Measurements from ENCODE around the gene SPAG16.

SPAG16 gene

DNA sequence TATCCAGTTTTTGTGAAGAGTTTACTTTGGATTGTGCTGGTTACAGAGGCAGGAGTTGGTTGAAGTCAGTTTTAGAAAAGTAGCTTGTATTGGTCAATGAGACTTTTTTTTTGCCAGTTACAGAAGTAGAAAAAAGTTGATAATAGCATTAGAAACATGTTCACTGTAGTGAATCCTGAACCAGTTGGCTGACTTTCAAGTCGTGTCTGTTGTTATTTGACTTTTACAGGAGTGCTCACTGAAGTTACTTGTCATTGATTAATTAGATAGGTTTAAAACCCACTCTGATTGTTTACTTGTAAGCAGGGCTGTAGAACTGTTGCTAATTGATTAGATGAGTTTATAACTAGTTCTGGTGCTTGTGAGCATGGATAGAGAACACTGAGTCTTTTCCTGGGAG is 814.5 kb downstream of the SPAG16 start:
- Mint-ChIP-seq H3K4me1 (no peaks in the 10 kb centered on the region), H3K4me3 (no peak overlapping the region), H3K9me3 (peaks cover 3% of the 10 kb centered on the region), H3K27me3 (no peaks in the 10 kb centered on the region), H3K36me3 (no peaks in the 10 kb centered on the region), H3K27ac (no peak overlapping the region)

DNA sequence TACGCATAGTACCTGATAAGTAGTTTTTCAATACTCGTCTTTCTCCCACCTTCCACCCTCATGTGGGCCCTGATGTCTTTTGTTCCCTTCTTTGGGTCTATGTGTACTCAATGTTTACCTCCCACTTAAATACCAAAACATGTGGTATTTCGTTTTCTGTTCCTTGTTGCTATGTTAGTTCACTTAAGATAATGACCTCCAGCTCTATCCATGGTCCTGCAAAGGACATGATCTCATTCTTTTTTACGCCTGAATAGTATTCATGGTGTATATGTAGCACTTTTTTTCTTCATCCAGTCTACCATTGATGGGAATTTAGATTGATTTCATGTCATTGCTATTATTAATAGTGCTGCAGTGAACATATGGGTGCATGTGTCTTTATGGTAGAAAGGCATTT is 816.2 kb downstream of the SPAG16 start:
- H3K27me3 Mint-ChIP-seq, result no peaks in the 10 kb centered on the region
- H3K4me1 Mint-ChIP-seq, result no peaks in the 10 kb centered on the region
- H3K36me3 Mint-ChIP-seq, result no peaks in the 10 kb centered on the region
- H3K27ac Mint-ChIP-seq, result no peak overlapping the region
- peaks cover 3% of the 10 kb centered on the region for H3K9me3 Mint-ChIP-seq
- no peak overlapping the region for H3K4me3 Mint-ChIP-seq

DNA sequence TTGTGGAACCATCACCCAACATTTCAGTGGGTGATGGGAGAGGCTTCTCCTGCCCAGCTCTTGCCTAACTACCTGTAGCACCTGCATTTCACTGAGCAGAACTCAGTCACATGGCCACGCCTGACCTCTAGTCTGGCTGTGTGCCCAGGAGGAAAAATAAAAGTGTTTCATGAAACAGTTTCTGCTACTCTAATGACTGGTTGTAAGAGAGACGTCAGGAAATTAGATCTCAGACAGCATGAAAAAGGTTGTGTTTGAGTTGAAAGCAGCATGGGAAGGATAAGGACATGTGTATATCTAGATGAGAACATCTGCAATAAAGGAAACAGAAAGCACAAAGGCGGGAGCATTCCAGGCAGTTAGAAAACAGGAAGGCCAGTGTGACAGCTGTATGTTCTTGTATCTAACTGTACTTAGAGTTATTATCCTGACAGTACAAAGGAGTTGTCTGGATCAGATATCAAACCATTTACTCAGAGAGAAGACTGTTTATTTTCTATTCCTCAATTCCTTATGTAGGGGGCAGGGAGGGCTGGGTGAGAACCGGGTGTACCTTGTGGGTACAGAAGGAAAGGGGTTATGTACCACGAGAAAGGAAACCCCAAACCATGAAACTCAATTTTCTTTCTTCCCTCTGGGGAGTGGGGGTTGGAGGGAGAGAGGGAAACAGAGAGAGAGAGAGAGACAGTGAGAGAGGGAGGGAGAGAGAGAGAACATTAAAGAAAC is 819.2 kb downstream of the SPAG16 start:
- H3K27me3 Mint-ChIP-seq, result no peaks in the 10 kb centered on the region
- no peak overlapping the region for H3K27ac Mint-ChIP-seq
- H3K4me1 Mint-ChIP-seq, result no peaks in the 10 kb centered on the region
- no peaks in the 10 kb centered on the region for H3K36me3 Mint-ChIP-seq
- H3K4me3 Mint-ChIP-seq, result no peak overlapping the region
- peaks cover 3% of the 10 kb centered on the region for H3K9me3 Mint-ChIP-seq

DNA sequence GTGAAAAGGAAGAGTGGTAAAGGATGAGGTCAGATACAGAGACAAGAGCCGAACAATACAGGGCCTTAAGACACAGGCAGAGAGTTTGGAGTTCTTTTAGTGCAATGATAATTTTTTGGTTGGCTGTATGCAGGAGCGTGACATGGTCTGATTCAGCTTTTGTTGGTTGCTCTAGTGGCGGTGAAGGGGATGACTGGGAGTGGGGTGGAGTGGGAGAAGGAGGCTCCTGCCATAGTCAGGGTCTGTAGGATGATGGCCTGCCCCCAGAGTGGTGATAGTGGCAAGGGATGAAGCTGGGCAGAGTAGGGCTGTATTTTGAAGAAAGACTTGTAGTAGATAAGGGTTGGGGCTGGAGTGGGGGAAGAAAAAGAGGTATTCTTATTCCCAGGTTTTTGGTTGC is 820.0 kb downstream of the SPAG16 start:
- H3K27ac Mint-ChIP-seq, result no peak overlapping the region
- H3K27me3 Mint-ChIP-seq, result no peaks in the 10 kb centered on the region
- no peaks in the 10 kb centered on the region for H3K4me1 Mint-ChIP-seq
- H3K36me3 Mint-ChIP-seq, result no peaks in the 10 kb centered on the region
- H3K9me3 Mint-ChIP-seq, result peaks cover 3% of the 10 kb centered on the region
- no peak overlapping the region for H3K4me3 Mint-ChIP-seq

DNA sequence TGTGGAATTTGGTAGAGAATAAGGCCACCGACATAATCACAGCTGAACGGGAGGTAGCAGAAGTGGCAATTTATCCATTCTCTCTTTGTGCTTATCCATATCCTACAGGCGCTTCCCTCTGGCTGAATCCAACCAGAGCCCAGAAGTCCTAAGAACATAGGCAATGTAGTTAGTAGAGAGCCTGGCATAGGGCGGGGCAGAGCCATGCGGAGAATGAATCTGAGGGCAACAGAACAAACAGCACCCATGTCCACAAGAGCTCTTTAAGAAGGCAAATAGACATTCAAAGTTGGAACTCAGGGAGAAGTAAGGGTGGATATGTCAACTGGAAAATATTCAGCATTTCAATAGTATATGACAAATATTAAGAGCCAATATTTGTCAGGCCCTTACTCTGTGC is 820.7 kb downstream of the SPAG16 start:
- Mint-ChIP-seq H3K4me1 (no peaks in the 10 kb centered on the region), H3K27me3 (no peaks in the 10 kb centered on the region), H3K9me3 (peaks cover 3% of the 10 kb centered on the region), H3K27ac (no peak overlapping the region), H3K4me3 (no peak overlapping the region), H3K36me3 (no peaks in the 10 kb centered on the region)

DNA sequence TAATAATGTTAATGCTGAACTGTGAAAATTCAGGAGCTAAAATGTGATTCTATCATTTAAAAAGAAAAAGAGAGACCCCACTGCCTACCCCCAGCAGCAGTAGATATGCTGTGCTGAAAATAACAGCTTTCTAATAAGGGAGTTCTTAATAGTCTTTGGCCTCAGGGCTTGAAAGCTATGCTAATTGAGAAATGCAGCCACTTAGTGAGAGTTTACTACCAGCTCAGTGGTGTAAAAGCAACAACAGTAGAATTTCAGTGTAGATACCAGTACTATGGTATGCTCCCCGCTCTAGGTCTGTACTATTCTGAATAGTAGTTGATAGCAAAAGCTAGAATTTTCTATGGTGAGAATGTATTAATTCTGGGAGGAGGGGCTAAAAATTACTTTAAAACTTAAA is 823.5 kb downstream of the SPAG16 start:
- Mint-ChIP-seq H3K4me1 (no peaks in the 10 kb centered on the region), H3K27ac (no peak overlapping the region), H3K27me3 (no peaks in the 10 kb centered on the region), H3K4me3 (no peak overlapping the region), H3K9me3 (peaks cover 8% of the 10 kb centered on the region), H3K36me3 (no peaks in the 10 kb centered on the region)

DNA sequence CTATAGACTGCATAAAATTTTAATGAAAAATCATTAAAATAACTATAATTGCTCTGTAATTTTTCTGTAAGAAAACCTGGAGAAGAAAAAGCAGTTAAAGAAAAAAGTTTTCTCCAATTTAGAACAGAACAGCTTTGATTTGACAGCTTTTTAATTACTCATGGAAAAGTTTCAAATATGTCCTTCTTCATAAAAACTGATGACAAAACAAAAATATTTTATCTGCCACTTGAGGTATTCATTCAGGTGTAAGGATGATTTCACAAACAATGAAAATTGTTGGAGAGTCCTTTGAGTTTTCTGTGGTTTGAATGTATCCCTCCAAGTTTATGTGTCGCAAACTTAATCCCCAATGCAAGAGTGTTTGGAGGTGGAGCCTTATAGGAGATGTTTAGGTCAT is 824.3 kb downstream of the SPAG16 start:
- H3K4me1 Mint-ChIP-seq, result no peaks in the 10 kb centered on the region
- H3K9me3 Mint-ChIP-seq, result peaks cover 8% of the 10 kb centered on the region
- H3K36me3 Mint-ChIP-seq, result no peaks in the 10 kb centered on the region
- H3K27ac Mint-ChIP-seq, result no peak overlapping the region
- no peak overlapping the region for H3K4me3 Mint-ChIP-seq
- H3K27me3 Mint-ChIP-seq, result no peaks in the 10 kb centered on the region

DNA sequence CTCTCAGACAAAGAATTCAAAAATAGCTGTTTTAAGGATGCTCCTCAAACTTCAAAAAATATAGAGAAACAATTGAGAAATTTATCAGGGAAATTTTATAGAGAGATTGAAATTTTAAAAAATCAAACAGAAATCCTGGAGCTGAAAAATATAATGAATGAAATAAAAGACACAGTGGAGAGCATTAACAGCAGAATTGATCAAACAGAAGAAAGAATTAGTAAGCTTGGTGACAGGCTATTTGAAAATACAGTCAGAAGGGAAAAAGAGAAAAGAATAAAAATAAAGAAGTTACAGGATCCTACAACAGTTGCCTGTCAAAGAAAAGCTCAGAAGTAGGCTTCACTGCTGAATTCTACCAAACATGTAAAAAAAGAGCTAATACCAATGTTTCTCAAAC is 832.8 kb downstream of the SPAG16 start:
- Mint-ChIP-seq H3K4me3 (no peak overlapping the region), H3K4me1 (no peaks in the 10 kb centered on the region), H3K27me3 (no peaks in the 10 kb centered on the region), H3K9me3 (peaks cover 16% of the 10 kb centered on the region), H3K36me3 (no peaks in the 10 kb centered on the region), H3K27ac (no peak overlapping the region)

DNA sequence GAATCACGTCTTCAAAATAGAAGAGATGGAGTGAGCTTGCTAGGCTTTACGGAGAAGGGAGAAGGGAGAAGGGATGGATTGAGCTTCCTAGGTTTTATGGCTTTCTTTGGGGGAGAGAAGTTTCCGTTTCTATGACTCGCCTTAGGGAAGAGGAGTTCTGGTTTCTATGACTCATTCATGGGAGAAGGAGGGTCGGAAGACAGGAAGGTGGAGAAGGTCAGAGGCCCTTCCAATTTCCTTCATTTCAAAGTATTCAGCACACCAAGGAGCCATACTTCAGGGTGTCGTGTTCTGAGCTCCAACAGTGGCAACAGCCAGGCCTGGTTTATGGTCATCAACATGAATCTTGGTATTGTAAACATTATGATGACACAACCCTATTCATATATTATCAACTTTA is 841.9 kb downstream of the SPAG16 start:
- Mint-ChIP-seq H3K4me3 (no peak overlapping the region), H3K27ac (no peak overlapping the region), H3K4me1 (no peaks in the 10 kb centered on the region), H3K36me3 (no peaks in the 10 kb centered on the region), H3K9me3 (no peaks in the 10 kb centered on the region), H3K27me3 (no peaks in the 10 kb centered on the region)

DNA sequence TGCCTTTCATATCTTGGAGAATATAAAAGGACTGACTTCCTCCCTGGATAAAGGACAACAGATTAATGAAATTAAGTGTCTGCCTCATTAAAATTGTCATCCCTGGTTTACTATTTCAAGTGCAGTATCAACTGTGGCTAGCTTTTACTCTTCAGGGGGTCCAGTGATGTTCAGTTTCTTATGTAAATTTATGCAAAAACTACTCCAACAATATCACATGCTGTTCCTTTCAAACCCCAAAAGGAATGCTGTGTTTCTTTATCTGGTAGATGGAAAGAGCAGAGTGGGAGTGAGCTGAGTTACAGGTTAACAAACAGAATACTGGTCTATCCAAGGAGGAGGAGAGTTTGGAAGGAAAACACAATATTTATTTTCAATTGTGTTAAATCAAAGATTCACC is 842.9 kb downstream of the SPAG16 start:
- H3K36me3 Mint-ChIP-seq, result no peaks in the 10 kb centered on the region
- no peak overlapping the region for H3K27ac Mint-ChIP-seq
- no peaks in the 10 kb centered on the region for H3K4me1 Mint-ChIP-seq
- H3K4me3 Mint-ChIP-seq, result no peak overlapping the region
- H3K9me3 Mint-ChIP-seq, result no peaks in the 10 kb centered on the region
- H3K27me3 Mint-ChIP-seq, result no peaks in the 10 kb centered on the region

DNA sequence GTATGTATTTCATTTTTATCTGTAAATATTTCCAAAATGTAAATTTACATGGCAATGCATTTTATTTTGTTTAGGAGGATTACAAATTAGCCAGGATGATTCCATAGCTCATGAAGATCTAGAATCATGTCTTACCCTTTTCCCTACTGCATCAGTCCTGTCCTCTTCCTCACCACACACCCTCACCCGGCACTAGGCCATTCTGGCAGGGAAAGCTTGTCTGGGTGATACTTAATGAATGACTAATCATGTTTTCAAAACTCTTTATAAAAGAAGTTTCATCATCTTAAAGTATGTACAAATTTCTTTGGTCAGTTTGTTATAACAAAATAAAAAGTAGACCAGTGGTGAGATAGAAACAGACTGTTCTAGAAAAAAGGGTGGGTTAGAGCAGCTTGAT is 843.3 kb downstream of the SPAG16 start:
- Mint-ChIP-seq H3K27me3 (no peaks in the 10 kb centered on the region), H3K4me1 (no peaks in the 10 kb centered on the region)

DNA sequence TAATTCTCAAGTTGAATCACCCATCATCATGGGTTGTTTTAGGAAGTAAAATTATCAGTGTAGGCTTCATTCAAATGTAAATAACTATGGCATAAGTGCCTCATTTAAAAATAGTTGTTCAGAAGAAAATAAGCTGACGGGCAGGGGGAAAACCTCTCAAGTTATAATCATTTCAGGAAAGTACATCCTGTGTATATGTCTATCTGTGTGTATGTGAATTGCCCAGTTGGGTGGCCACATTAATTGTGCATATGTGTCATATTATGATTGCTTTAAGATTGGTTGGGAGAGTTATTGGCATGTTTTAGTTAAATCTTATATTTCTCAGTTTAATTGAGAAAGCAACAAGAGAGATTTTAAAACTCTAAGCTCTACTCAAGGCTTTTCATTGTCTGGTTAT is 843.8 kb downstream of the SPAG16 start:
- no peaks in the 10 kb centered on the region for H3K4me1 Mint-ChIP-seq
- no peaks in the 10 kb centered on the region for H3K27me3 Mint-ChIP-seq
- no peak overlapping the region for H3K27ac Mint-ChIP-seq
- no peaks in the 10 kb centered on the region for H3K36me3 Mint-ChIP-seq
- no peak overlapping the region for H3K4me3 Mint-ChIP-seq
- peaks cover 4% of the 10 kb centered on the region for H3K9me3 Mint-ChIP-seq

More for the DNA sequence above, 843.3 kb downstream of the SPAG16 start:
- H3K9me3 Mint-ChIP-seq, result peaks cover 4% of the 10 kb centered on the region
- H3K4me3 Mint-ChIP-seq, result no peak overlapping the region
- no peaks in the 10 kb centered on the region for H3K36me3 Mint-ChIP-seq
- no peak overlapping the region for H3K27ac Mint-ChIP-seq

DNA sequence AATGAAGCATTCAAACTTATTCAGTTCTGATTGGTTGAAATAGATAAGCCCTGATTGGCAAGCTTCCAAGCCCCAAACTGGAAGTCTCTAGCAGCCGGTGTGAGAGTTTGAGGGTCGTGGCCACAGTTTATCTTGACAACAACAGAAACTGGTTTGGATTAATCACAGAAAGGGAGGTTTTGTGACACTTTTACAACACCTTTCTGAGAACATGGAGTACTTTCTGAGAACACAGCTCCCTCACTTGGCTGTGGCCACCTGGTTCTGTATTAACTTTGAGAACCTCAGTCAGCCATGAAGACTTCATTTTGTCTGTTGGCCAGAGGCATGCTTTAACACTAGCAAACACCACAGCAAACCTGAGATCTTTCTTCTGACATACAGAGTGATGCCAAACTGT is 845.9 kb downstream of the SPAG16 start:
- Mint-ChIP-seq H3K36me3 (no peaks in the 10 kb centered on the region), H3K9me3 (peaks cover 4% of the 10 kb centered on the region), H3K4me3 (no peak overlapping the region), H3K27ac (no peak overlapping the region), H3K4me1 (no peaks in the 10 kb centered on the region), H3K27me3 (no peaks in the 10 kb centered on the region)

DNA sequence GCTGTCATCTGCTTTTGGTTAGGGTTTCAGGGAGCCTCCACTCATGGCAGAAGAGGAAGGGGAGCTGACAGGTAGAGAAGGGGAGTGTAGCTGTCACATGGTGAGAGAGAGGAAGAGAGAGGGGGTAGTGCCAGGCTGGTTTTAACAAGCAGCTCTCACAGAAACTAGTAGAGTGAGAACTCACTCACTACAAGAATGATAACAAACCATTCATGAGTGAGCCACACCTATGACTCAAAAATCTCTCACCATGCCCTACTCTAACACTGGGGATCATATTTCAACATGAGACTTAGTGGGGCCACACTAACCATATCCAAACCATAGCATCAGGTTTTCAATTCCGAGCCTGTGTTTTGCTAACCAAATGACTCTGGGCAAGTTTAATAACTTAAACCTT is 851.7 kb downstream of the SPAG16 start:
- Mint-ChIP-seq H3K9me3 (peaks cover 4% of the 10 kb centered on the region), H3K27me3 (no peaks in the 10 kb centered on the region), H3K27ac (no peak overlapping the region), H3K4me3 (no peak overlapping the region), H3K4me1 (no peaks in the 10 kb centered on the region), H3K36me3 (no peaks in the 10 kb centered on the region)

DNA sequence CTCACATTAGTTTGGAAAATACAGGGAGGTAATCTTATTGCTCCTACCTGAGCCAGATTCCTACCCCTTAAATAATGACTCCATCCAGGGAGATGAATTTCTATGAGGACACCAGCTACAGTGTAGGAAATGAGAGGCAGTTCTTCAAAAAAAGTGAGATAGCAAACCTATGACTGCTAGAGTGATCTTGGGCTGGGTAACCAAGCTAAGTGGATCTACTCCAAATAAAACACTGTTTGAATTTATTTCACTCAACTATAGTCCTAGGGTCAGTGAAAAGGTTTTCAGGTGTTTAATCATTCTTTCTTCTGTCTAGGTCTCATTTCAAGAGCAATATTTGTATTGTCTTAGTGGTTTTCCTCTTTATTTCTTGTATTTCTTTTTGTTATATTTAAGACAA is 854.5 kb downstream of the SPAG16 start:
- Mint-ChIP-seq H3K27me3 (no peaks in the 10 kb centered on the region), H3K36me3 (no peaks in the 10 kb centered on the region), H3K4me1 (no peaks in the 10 kb centered on the region), H3K27ac (no peak overlapping the region), H3K4me3 (no peak overlapping the region), H3K9me3 (no peaks in the 10 kb centered on the region)

DNA sequence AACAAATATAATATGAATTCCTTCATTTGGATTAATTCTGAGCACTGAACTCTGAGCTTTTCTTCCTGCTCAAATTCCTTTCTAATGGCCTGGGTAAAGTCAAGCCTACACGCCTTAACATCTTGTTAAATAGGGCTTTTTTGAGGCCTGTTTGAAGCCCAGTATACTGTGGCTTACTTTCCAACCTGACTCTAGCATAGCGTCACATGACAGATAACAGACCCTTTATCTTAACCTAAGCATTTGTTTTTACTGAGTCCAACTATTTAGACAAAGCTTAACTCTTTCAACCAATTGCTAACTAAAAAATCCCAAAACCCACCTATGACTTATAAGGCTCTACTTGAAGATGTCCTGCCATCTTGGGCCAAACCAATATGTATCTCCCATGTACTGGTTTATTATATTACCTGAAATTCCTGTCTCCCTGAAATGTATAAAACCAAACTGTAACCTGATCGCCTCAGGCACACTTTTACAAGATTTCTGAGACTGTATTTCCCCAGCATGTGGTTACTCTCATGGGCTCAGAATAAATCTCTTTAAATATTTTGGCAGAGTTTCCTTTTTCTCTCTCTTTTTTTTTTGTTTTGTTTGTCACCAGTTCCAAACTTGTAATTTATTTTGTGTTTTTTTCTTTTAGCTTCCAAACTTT is 855.5 kb downstream of the SPAG16 start:
- Mint-ChIP-seq H3K27me3 (no peaks in the 10 kb centered on the region), H3K27ac (no peak overlapping the region), H3K36me3 (no peaks in the 10 kb centered on the region), H3K9me3 (no peaks in the 10 kb centered on the region), H3K4me3 (no peak overlapping the region), H3K4me1 (no peaks in the 10 kb centered on the region)

DNA sequence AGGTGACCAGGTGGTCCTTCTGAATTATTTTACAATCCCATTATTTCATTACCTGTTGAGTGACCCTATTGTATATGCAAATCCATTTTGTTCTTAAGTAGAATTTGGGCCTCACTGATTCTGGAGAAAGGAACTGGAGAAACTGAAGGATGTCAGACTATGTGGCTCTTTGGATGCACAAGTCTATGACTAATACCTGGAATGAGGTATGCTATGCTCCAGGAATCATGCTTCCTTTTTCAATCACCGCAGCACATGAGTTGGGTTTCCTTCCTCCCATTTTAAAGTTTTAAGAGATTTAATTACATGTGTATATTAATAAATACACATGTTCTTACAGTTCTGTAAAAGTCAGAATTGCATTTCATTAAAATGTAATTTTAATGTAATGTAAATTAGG is 872.7 kb downstream of the SPAG16 start:
- Mint-ChIP-seq H3K9me3 (peaks cover 5% of the 10 kb centered on the region), H3K36me3 (no peaks in the 10 kb centered on the region), H3K27me3 (no peaks in the 10 kb centered on the region), H3K4me1 (no peaks in the 10 kb centered on the region), H3K4me3 (no peak overlapping the region), H3K27ac (no peak overlapping the region)
